SK-N-SH (cell line): ENCODE data around the gene STEAP2. TPM values are rescaled to one million over a fixed set of nuclear protein-coding genes. Genes with fewer than 3 reads are reported as not detected.

ENCODE experiments used
- CTCF ChIA-PET: fragments of 300-600, 350-600 bp; formaldehyde crosslinking; extraction: SDS; loops from one replicate; lab custom pipeline; 2021; lab: Yijun Ruan, JAX
- POLR2A ChIA-PET: fragments of 350-600 bp; sonication (Branson Sonifier 250); formaldehyde crosslinking; extraction: SDS; loops from one replicate; lab custom pipeline; 2020; ENCODE audit warnings: antibody characterized with exemption, inconsistent platforms; lab: Yijun Ruan, JAX
- DNase-seq: peaks from one replicate; pipeline ENCODE4 v3.0.0; 2012
- H2AFZ ChIP-seq: fragments of 200-600 bp; sonication (generic); 2 replicates; pipeline ENCODE4 v1.8.1; 2016; ENCODE audit warnings: antibody characterized with exemption, mild to moderate bottlenecking, low read depth
- H3F3A ChIP-seq: fragments of 200-600 bp; sonication (generic); replicated peaks from 2 replicates; pipeline ENCODE3; 2016; ENCODE audit warnings: antibody characterized with exemption, mild to moderate bottlenecking; ENCODE audit not compliant: insufficient read depth
- H3K27ac ChIP-seq, 2 experiments: fragments of 200-500 bp in 1 of 2; fragments of 200-600 bp in 1 of 2; sonication (Bioruptor generic) in 1 of 2; sonication (generic), shearing (Covaris generic) in 1 of 2; 2 replicates each; pipeline versions ENCODE4 v1.5.1 to v1.6.1; 2014 to 2016; ENCODE audit warnings: low read depth in 2 of 2, inconsistent platforms in 1 of 2, low read length in 1 of 2, mild to moderate bottlenecking in 1 of 2, mixed read lengths in 1 of 2
- H3K27me3 ChIP-seq: fragments of 200-600 bp; sonication (generic), shearing (Covaris generic); 2 replicates; pipeline ENCODE4 v1.6.1; 2016; ENCODE audit warnings: mixed run types; ENCODE audit not compliant: insufficient read depth
- H3K36me3 ChIP-seq, 2 experiments: fragments of 200-500 bp in 1 of 2; fragments of 200-600 bp in 1 of 2; sonication (Bioruptor generic) in 1 of 2; sonication (generic) in 1 of 2; replicated peaks in 1 of 2; 2 replicates each; pipeline versions ENCODE3 to v1.5.1; 2014 to 2016; ENCODE audit warnings: low read length in 1 of 2, mild to moderate bottlenecking in 1 of 2; ENCODE audit not compliant: insufficient read depth in 2 of 2, control insufficient read depth in 1 of 2
- H3K4me1 ChIP-seq, 2 experiments: fragments of 200-500 bp in 1 of 2; fragments of 200-600 bp in 1 of 2; sonication (Bioruptor generic) in 1 of 2; sonication (generic), shearing (Covaris generic) in 1 of 2; 2 replicates each; pipeline versions ENCODE4 v1.5.1 to v1.6.1; 2014 to 2016; ENCODE audit warnings: low read depth in 1 of 2, low read length in 1 of 2, mixed run types in 1 of 2; ENCODE audit not compliant: insufficient read depth in 2 of 2, control insufficient read depth in 1 of 2
- H3K4me2 ChIP-seq: fragments of 200-600 bp; sonication (generic), shearing (Covaris generic); 2 replicates; pipeline ENCODE4 v1.6.1; 2017; ENCODE audit warnings: mixed run types
- H3K4me3 ChIP-seq, 2 experiments: fragments of 200-500 bp in 1 of 2; fragments of 200-600 bp in 1 of 2; sonication (Bioruptor generic) in 1 of 2; sonication (generic), shearing (Covaris generic) in 1 of 2; 2 replicates each; pipeline versions ENCODE4 v1.5.1 to v1.8.1; 2014 to 2016; ENCODE audit warnings: low read depth in 2 of 2, inconsistent platforms in 1 of 2, low read length in 1 of 2, mild to moderate bottlenecking in 1 of 2, mixed read lengths in 1 of 2, moderate library complexity in 1 of 2
- H3K79me2 ChIP-seq: fragments of 200-600 bp; sonication (generic); 2 replicates; pipeline ENCODE4 v1.8.1; 2017; ENCODE audit warnings: mild to moderate bottlenecking; ENCODE audit not compliant: insufficient read depth
- H3K9ac ChIP-seq: fragments of 200-600 bp; sonication (generic); 2 replicates; pipeline ENCODE4 v1.6.1; 2017; ENCODE audit warnings: mixed run types
- H3K9me2 ChIP-seq: fragments of 200-600 bp; sonication (generic); 2 replicates; pipeline ENCODE4 v1.6.1; 2017; ENCODE audit warnings: mixed run types
- H3K9me3 ChIP-seq: fragments of 200-600 bp; sonication (generic); 2 replicates; pipeline ENCODE4 v1.6.1; 2017; ENCODE audit warnings: mixed run types, mild to moderate bottlenecking, moderate library complexity
- H4K20me1 ChIP-seq: fragments of 200-600 bp; sonication (generic); 2 replicates; pipeline ENCODE4 v1.6.1; 2017; ENCODE audit warnings: mild to moderate bottlenecking, mixed run types; ENCODE audit not compliant: insufficient read depth
- CHD2 ChIP-seq: fragments of 150-350 bp; IDR thresholded peaks from 2 replicates; pipeline ENCODE4 v1.6.1; 2018; ENCODE audit warnings: low read length; ENCODE audit not compliant: partially characterized antibody
- ELF1 ChIP-seq: IDR thresholded peaks from 2 replicates; pipeline ENCODE4 v1.4.0; 2012
- EP300 ChIP-seq, 2 experiments: IDR thresholded peaks; 2 replicates each; pipeline versions ENCODE4 v1.4.0 to v1.6.1; 2012; ENCODE audit warnings: borderline replicate concordance in 1 of 2, low read depth in 1 of 2, low read length in 1 of 2
- EZH2phosphoT487 ChIP-seq: fragments of 200-600 bp; sonication (generic); IDR thresholded peaks from 2 replicates; pipeline ENCODE4 v1.6.1; 2017; ENCODE audit warnings: low read depth, mixed run types, mild to moderate bottlenecking, antibody characterized with exemption, moderate library complexity, borderline replicate concordance
- FOSL2 ChIP-seq: IDR thresholded peaks from 2 replicates; pipeline ENCODE4 v1.4.0; 2012; ENCODE audit warnings: low read depth, mild to moderate bottlenecking, moderate library complexity, borderline replicate concordance
- FOXJ3 ChIP-seq: sonication (generic); formaldehyde crosslinking; IDR thresholded peaks from 2 replicates; pipeline ENCODE4 v1.5.1; 2020; ENCODE audit warnings: mild to moderate bottlenecking, missing genetic modification reagents
- GABPA ChIP-seq: IDR thresholded peaks from 2 replicates; pipeline ENCODE4 v1.4.0; 2012; ENCODE audit warnings: low read depth, mild to moderate bottlenecking
- MAX ChIP-seq: IDR thresholded peaks from 2 replicates; pipeline ENCODE4 v1.4.0; 2012; ENCODE audit warnings: low read depth
- MEF2A ChIP-seq: IDR thresholded peaks from 2 replicates; pipeline ENCODE4 v1.4.0; 2012; ENCODE audit warnings: low read depth, borderline replicate concordance
- NFIC ChIP-seq: IDR thresholded peaks from 2 replicates; pipeline ENCODE4 v1.4.0; 2012; ENCODE audit warnings: borderline replicate concordance
- NRF1 ChIP-seq: IDR thresholded peaks from 2 replicates; pipeline ENCODE4 v1.6.1; 2012; ENCODE audit warnings: low read depth, mild to moderate bottlenecking, low read length
- PBX3 ChIP-seq: IDR thresholded peaks from 2 replicates; pipeline ENCODE4; 2012
- SIN3A ChIP-seq: IDR thresholded peaks from 2 replicates; pipeline ENCODE4 v1.6.1; 2012; ENCODE audit warnings: low read depth, mild to moderate bottlenecking, low read length, moderate library complexity, borderline replicate concordance
- TCF12 ChIP-seq: IDR thresholded peaks from 2 replicates; pipeline ENCODE4 v1.4.0; 2012
- TEAD4 ChIP-seq: IDR thresholded peaks from 2 replicates; pipeline ENCODE4 v1.4.0; 2012; ENCODE audit warnings: mild to moderate bottlenecking, borderline replicate concordance; ENCODE audit not compliant: insufficient read depth
- USF1 ChIP-seq: IDR thresholded peaks from 2 replicates; pipeline ENCODE4 v1.4.0; 2012; ENCODE audit warnings: low read depth, borderline replicate concordance
- USF2 ChIP-seq: fragments of 150-350 bp; IDR thresholded peaks from 2 replicates; pipeline ENCODE4 v1.6.1; 2017; ENCODE audit warnings: antibody characterized with exemption, low read length, low read depth, borderline replicate concordance
- YY1 ChIP-seq: IDR thresholded peaks from 2 replicates; pipeline ENCODE4 v1.4.0; 2012; ENCODE audit warnings: low read depth, mild to moderate bottlenecking
- WGBS: methylation state at CpG from one replicate; pipeline ENCODE4 v1.1.6; 2017; ENCODE audit warnings: low lambda C conversion rate; 5-methylcytosine and 5-hydroxymethylcytosine counted together
- polyA plus RNA-seq, 3 experiments: library from polyadenylated mRNA; depleted of rRNA; stranded (reverse); fragments of >200 nt; gene quantifications; 2 replicates each; pipeline ENCODE4 v1.2.3, GENCODE V29; 2012
- TF ChIP-seq, protein P1 (sequence below): fragments of 150-350 bp; IDR thresholded peaks from 2 replicates; pipeline ENCODE4 v1.6.1; 2016; ENCODE audit warnings: mild to moderate bottlenecking, low read depth, low read length

The STEAP2 gene
- polyA plus RNA-seq, 1 of the 3 experiments (the other 2 are of a cell fraction), result 6.6 TPM

- Histone ChIP-seq H3K4me2 (no peak overlapping the region), H3F3A (no peaks in the 10 kb centered on the region), H3K27ac (no peak overlapping the region), H3K36me3 (no peaks in the 10 kb centered on the region), H3K4me3 (no peak overlapping the region), H3K9ac (no peak overlapping the region)
- no peak for TF ChIP-seq YY1
- no peak for TF ChIP-seq NFIC
- no peak for TF ChIP-seq FOSL2
- no peak for TF ChIP-seq SIN3A
- TF ChIP-seq USF2, result no peak
- no peak for TF ChIP-seq PBX3
- TF ChIP-seq ELF1, result no peak
- TF ChIP-seq NRF1, result no peak
- TF ChIP-seq, all 33 proteins: peak for 0
- Histone ChIP-seq H3K4me1 (peaks cover 6 to 11% of the 10 kb centered on the region in 2 experiments; a peak in 2 of 4 replicates), H4K20me1 (no peaks in the 10 kb centered on the region), H2AFZ (0 out of 2 replicates have a peak overlapping the region, but pooled peaks have one; percentile 7), H3K27me3 (no peaks in the 10 kb centered on the region), H3K9me3 (no peaks in the 10 kb centered on the region), H3K79me2 (peaks cover 6% of the 10 kb centered on the region; the same call in 1 of the 2 replicates), H3K9me2 (no peaks in the 10 kb centered on the region; the same call in 1 of the 2 replicates)
- WGBS, result 88% methylated on average over 1 of the region's 1 CpG
- no peak for DNase-seq
- CTCF ChIA-PET, result interaction anchor here (0.8 to 3.0 kb wide), 2 partner anchors 10 to 218 kb away, joined by 3 to 17 read pairs; no protein-coding TSS in a partner anchor
- POLR2A ChIA-PET, result no interaction called here
These were observed 1.8 kb upstream of the STEAP2 start for GRCh38 chr7:90209776-90210175.

- Histone ChIP-seq H3K9me2 (no peaks in the 10 kb centered on the region; the same call in 1 of the 2 replicates), H3F3A (no peaks in the 10 kb centered on the region), H3K4me2 (peak overlapping the region; percentile 96), H3K79me2 (peaks cover 6% of the 10 kb centered on the region; the same call in 1 of the 2 replicates), H3K9me3 (no peaks in the 10 kb centered on the region), H3K36me3 (no peaks in the 10 kb centered on the region), H3K9ac (no peak overlapping the region; the same call in 1 of the 2 replicates), H4K20me1 (no peaks in the 10 kb centered on the region), H3K27ac (no peak overlapping the region), H3K4me3 (no peak overlapping the region), H3K27me3 (no peaks in the 10 kb centered on the region), H2AFZ (peak overlapping the region; percentile 98), H3K4me1 (peaks cover 6 to 11% of the 10 kb centered on the region in 2 experiments; a peak in 2 of 4 replicates)
- WGBS, result 78% methylated on average over 5 of the region's 5 CpGs
- CTCF ChIA-PET, result interaction anchor here (0.6 to 3.0 kb wide), 5 partner anchors 11 to 217 kb away, joined by 3 to 19 read pairs (median 10); no protein-coding TSS in a partner anchor
- POLR2A ChIA-PET, result no interaction called here
- DNase-seq, result no peak
- no peak for TF ChIP-seq FOXJ3 (CRISPR knock-in tag)
- no peak for TF ChIP-seq TEAD4
- no peak for TF ChIP-seq TCF12
- no peak for TF ChIP-seq FOSL2
- no peak for TF ChIP-seq GABPA
- TF ChIP-seq EP300 (IDR thresholded peaks at IDR 0.05; ENCODE audit: borderline replicate concordance in 1 of 2, low read depth in 1 of 2, low read length in 1 of 2), result no peak
- no peak for TF ChIP-seq MEF2A
- no peak for TF ChIP-seq CHD2
- no peak for TF ChIP-seq ELF1
- no peak for TF ChIP-seq USF2
- no peak for TF ChIP-seq USF1
- TF ChIP-seq, protein P1, sequence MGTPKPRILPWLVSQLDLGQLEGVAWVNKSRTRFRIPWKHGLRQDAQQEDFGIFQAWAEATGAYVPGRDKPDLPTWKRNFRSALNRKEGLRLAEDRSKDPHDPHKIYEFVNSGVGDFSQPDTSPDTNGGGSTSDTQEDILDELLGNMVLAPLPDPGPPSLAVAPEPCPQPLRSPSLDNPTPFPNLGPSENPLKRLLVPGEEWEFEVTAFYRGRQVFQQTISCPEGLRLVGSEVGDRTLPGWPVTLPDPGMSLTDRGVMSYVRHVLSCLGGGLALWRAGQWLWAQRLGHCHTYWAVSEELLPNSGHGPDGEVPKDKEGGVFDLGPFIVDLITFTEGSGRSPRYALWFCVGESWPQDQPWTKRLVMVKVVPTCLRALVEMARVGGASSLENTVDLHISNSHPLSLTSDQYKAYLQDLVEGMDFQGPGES, result no peak
- no peak for TF ChIP-seq MAX
- TF ChIP-seq EZH2phosphoT487, result no peak
- no peak for TF ChIP-seq PBX3
- no peak for TF ChIP-seq SIN3A
These were observed 1.1 kb upstream of the STEAP2 start for GRCh38 chr7:90210475-90210874.
